T-helper 1 cell (primary cell): ENCODE results near the gene USP22.
"Not testable (repeated sequence)": the region's sequence is repeated elsewhere in the genome, so short reads cannot be mapped to it uniquely, and the experiment has no call there.

ENCODE experiments used
- DNase-seq, 5 donors: peaks; one replicate each; pipeline ENCODE4 v3.0.0-alpha.2; 2012 to 2020
- total RNA-seq, 4 donors: gene quantifications; one replicate each; lab custom pipeline; 2026; lab: John Stamatoyannopoulos, UW

The USP22 gene
- 139 to 232 (median 172) reads per million in 4 donors for total RNA-seq

GRCh38 chr17:21042458-21043295 is at the start of gene USP22:
Gene USP22, minus strand, starts transcription at chr17:21043011. Its CDS starts 176 bp downstream, at chr17:21042835.
- peak in 3 of 5 donors; percentile 25 to 58 (median 35) for DNase-seq

- DNase-seq: no peak
Measured at GRCh38 chr17:21090902-21091618, 48.2 kb upstream of the USP22 start.

- no peak for DNase-seq
Measured at GRCh38 chr17:21089933-21090901, 47.4 kb upstream of the USP22 start.

GRCh38 chr17:21089145-21089544 is 46.3 kb upstream of the USP22 start:
- no peak for DNase-seq

- DNase-seq: no peak
Measured at GRCh38 chr17:21085707-21086106, 42.9 kb upstream of the USP22 start.

GRCh38 chr17:21085280-21085679 is 42.5 kb upstream of the USP22 start:
- DNase-seq: not testable (repeated sequence)

- no peak for DNase-seq
Measured at GRCh38 chr17:21082001-21082436, 39.2 kb upstream of the USP22 start.

GRCh38 chr17:21079196-21079595 is 36.4 kb upstream of the USP22 start:
- DNase-seq: no peak

- no peak for DNase-seq
Measured at GRCh38 chr17:21078016-21078780, 35.4 kb upstream of the USP22 start.

- DNase-seq: no peak
Measured at GRCh38 chr17:21077281-21077680, 34.5 kb upstream of the USP22 start.

- DNase-seq: no peak
Measured at GRCh38 chr17:21076242-21076641, 33.4 kb upstream of the USP22 start.

GRCh38 chr17:21075739-21076085 is 32.9 kb upstream of the USP22 start:
- no peak for DNase-seq

GRCh38 chr17:21072745-21073197 is 30.0 kb upstream of the USP22 start:
- no peak for DNase-seq

GRCh38 chr17:21066394-21066793 is 23.6 kb upstream of the USP22 start:
- no peak for DNase-seq

GRCh38 chr17:21061971-21062526 is 19.2 kb upstream of the USP22 start:
- no peak for DNase-seq

GRCh38 chr17:21061158-21061835 is 18.5 kb upstream of the USP22 start:
- DNase-seq: no peak

GRCh38 chr17:21059761-21060160 is 16.9 kb upstream of the USP22 start:
- DNase-seq: no peak

- no peak for DNase-seq
Measured at GRCh38 chr17:21058098-21058893, 15.5 kb upstream of the USP22 start.

- not testable (repeated sequence) for DNase-seq
Measured at GRCh38 chr17:21053056-21053455, 10.2 kb upstream of the USP22 start.

- no peak for DNase-seq
Measured at GRCh38 chr17:21049457-21049856, 6.6 kb upstream of the USP22 start.
